ENCODE measurements around the gene ELSPBP1.

ELSPBP1 gene

DNA sequence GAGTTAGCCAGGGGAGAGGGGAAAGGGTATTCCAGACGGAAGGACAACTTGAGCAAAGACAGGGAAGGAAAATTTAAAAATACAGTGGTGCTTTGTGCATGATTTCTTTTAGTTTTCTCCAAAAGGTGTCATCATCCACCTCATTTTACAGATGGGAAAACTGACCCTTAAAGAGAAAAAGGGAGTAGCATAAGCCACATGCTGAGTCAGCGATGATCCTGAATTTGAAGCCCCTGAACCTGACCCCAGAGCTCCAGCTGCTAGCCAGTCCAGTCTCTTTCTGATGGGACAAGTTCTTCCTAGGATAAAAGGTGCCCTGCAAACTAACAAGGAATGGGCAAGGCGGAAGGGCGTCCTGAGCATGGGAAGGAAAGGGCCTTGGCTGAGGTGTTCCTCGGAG lies 39.2 kb downstream of the ELSPBP1 start:
- TF ChIP-seq SPI1 (IDR thresholded peaks at IDR 0.05; ENCODE audit: borderline replicate concordance, low read depth) (no peak), POLR2AphosphoS5 (IDR thresholded peaks at IDR 0.05; ENCODE audit: low read depth) (no peak), GABPA (IDR thresholded peaks at IDR 0.05; ENCODE audit: low read depth) (no peak)
- TF ChIP-seq, protein P1, sequence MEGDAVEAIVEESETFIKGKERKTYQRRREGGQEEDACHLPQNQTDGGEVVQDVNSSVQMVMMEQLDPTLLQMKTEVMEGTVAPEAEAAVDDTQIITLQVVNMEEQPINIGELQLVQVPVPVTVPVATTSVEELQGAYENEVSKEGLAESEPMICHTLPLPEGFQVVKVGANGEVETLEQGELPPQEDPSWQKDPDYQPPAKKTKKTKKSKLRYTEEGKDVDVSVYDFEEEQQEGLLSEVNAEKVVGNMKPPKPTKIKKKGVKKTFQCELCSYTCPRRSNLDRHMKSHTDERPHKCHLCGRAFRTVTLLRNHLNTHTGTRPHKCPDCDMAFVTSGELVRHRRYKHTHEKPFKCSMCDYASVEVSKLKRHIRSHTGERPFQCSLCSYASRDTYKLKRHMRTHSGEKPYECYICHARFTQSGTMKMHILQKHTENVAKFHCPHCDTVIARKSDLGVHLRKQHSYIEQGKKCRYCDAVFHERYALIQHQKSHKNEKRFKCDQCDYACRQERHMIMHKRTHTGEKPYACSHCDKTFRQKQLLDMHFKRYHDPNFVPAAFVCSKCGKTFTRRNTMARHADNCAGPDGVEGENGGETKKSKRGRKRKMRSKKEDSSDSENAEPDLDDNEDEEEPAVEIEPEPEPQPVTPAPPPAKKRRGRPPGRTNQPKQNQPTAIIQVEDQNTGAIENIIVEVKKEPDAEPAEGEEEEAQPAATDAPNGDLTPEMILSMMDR (IDR thresholded peaks at IDR 0.05; ENCODE audit: insufficient read depth, low read length): no peak
- TF ChIP-seq, protein P2, sequence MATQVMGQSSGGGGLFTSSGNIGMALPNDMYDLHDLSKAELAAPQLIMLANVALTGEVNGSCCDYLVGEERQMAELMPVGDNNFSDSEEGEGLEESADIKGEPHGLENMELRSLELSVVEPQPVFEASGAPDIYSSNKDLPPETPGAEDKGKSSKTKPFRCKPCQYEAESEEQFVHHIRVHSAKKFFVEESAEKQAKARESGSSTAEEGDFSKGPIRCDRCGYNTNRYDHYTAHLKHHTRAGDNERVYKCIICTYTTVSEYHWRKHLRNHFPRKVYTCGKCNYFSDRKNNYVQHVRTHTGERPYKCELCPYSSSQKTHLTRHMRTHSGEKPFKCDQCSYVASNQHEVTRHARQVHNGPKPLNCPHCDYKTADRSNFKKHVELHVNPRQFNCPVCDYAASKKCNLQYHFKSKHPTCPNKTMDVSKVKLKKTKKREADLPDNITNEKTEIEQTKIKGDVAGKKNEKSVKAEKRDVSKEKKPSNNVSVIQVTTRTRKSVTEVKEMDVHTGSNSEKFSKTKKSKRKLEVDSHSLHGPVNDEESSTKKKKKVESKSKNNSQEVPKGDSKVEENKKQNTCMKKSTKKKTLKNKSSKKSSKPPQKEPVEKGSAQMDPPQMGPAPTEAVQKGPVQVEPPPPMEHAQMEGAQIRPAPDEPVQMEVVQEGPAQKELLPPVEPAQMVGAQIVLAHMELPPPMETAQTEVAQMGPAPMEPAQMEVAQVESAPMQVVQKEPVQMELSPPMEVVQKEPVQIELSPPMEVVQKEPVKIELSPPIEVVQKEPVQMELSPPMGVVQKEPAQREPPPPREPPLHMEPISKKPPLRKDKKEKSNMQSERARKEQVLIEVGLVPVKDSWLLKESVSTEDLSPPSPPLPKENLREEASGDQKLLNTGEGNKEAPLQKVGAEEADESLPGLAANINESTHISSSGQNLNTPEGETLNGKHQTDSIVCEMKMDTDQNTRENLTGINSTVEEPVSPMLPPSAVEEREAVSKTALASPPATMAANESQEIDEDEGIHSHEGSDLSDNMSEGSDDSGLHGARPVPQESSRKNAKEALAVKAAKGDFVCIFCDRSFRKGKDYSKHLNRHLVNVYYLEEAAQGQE (IDR thresholded peaks at IDR 0.05; ENCODE audit: insufficient replicate concordance, low read depth): no peak
- no peak overlapping the region for H3K27ac ChIP-seq (replicated peaks)
- no peaks in the 10 kb centered on the region for H3K27me3 ChIP-seq (ENCODE audit: insufficient read depth, poor library complexity, severe bottlenecking)
- DNase-seq (ENCODE audit: low read depth in 1 of 2, low spot score in 1 of 2): no peak
- no peak overlapping the region for H3K4me3 ChIP-seq (replicated peaks; ENCODE audit: insufficient read depth, low read length)

DNA sequence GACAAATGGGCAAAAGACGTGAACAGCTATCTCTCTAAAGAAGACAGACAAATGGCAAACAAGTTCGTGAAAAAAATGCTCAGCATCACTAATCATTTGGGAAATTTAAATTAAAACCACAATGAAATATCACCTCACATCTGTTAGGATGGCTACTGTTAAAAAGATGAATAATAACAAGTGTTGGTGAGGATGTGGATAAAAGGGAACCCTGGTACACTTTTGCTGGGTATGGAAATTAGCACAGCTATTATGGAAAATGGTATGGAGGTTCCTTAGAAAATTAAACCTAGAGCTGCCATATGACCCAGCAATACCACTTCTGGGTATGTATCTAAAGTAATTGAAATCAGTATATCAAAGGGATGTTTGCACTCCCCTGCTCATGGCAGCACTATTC lies 42.3 kb downstream of the ELSPBP1 start:
- H3K4me3 ChIP-seq (replicated peaks; ENCODE audit: insufficient read depth, low read length): no peak overlapping the region
- TF ChIP-seq, protein P2 (IDR thresholded peaks at IDR 0.05; ENCODE audit: insufficient replicate concordance, low read depth): no peak
- TF ChIP-seq POLR2AphosphoS5 (IDR thresholded peaks at IDR 0.05; ENCODE audit: low read depth) (no peak), SPI1 (IDR thresholded peaks at IDR 0.05; ENCODE audit: borderline replicate concordance, low read depth) (no peak), GABPA (IDR thresholded peaks at IDR 0.05; ENCODE audit: low read depth) (no peak)
- TF ChIP-seq, protein P1 (IDR thresholded peaks at IDR 0.05; ENCODE audit: insufficient read depth, low read length): no peak
- no peak overlapping the region for H3K27ac ChIP-seq (replicated peaks)
- no peak for DNase-seq (ENCODE audit: low read depth in 1 of 2, low spot score in 1 of 2)
- H3K27me3 ChIP-seq (ENCODE audit: insufficient read depth, poor library complexity, severe bottlenecking): no peaks in the 10 kb centered on the region

DNA sequence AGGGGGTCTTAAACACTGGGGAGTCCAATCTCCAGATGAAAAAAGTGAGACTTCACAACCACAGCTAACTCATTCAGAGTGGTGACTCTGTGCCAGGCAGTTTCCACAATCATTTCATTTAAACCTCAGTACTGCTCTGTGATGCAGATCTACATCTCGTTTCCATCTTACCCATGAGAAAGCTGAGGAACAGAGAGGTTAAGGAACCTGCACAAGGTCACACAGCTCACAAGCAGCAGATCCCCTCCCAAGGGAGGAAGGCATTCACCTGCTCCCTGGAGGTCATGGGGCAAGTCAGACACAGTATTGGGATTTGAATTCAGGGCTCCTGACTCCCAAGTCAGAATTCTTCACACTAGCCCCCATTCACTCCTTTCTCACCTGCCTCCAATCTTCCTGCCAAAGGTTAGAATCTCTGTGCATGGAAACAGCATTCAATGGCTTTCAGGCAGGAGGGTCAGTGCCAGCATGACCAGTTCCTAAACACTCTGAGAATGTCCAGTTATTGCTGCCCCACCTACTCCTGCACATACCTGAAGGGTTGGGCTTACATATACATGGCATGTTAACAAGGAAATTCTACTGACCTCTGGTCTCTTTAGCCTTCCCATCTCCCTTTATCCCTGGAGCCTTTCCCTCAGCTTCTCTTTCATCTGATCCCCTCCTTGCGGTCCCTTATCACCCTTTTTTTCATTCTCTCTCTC lies 47.6 kb downstream of the ELSPBP1 start:
- H3K4me3 ChIP-seq (replicated peaks; ENCODE audit: insufficient read depth, low read length): no peak overlapping the region
- DNase-seq (ENCODE audit: low read depth in 1 of 2, low spot score in 1 of 2): no peak
- TF ChIP-seq, protein P1 (IDR thresholded peaks at IDR 0.05; ENCODE audit: insufficient read depth, low read length): no peak
- no peak for TF ChIP-seq GABPA (IDR thresholded peaks at IDR 0.05; ENCODE audit: low read depth)
- TF ChIP-seq SPI1 (IDR thresholded peaks at IDR 0.05; ENCODE audit: borderline replicate concordance, low read depth): no peak
- TF ChIP-seq, protein P2 (IDR thresholded peaks at IDR 0.05; ENCODE audit: insufficient replicate concordance, low read depth): no peak
- no peak for TF ChIP-seq POLR2AphosphoS5 (IDR thresholded peaks at IDR 0.05; ENCODE audit: low read depth)
- no peak overlapping the region for H3K27ac ChIP-seq (replicated peaks)
- H3K27me3 ChIP-seq (ENCODE audit: insufficient read depth, poor library complexity, severe bottlenecking): no peaks in the 10 kb centered on the region

All from HL-60 (cell line).